HCT116 (cell line): ENCODE data around the gene OR2A25.

Source experiments
- EGR1 ChIP-seq: IDR thresholded peaks from 2 replicates; pipeline ENCODE4 v1.6.1; 2012; ENCODE audit warnings: low read depth
- EZH2 ChIP-seq: fragments of 200-600 bp; sonication (generic); IDR thresholded peaks from 2 replicates; pipeline ENCODE4 v1.6.1; 2017; ENCODE audit warnings: antibody characterized with exemption, mixed run types
- FOSL1 ChIP-seq: IDR thresholded peaks from 2 replicates; pipeline ENCODE4 v1.6.1; 2012; ENCODE audit warnings: low read depth
- POLR2A ChIP-seq: IDR thresholded peaks from 2 replicates; pipeline ENCODE4 v1.7.0; 2011; ENCODE audit warnings: borderline replicate concordance; ENCODE audit not compliant: insufficient read depth, insufficient read length; ENCODE audit errors: extremely low read depth
- POLR2AphosphoS5 ChIP-seq: IDR thresholded peaks from 2 replicates; pipeline ENCODE4 v1.6.1; 2011; ENCODE audit warnings: mild to moderate bottlenecking, low read depth, low read length, moderate library complexity
- TF ChIP-seq, protein P1 (sequence below), 3 experiments: fragments of 200-600 bp in 1 of 3; sonication (generic) in 1 of 3; IDR thresholded peaks in 2 of 3; conservative IDR thresholded peaks in 1 of 3; 2 replicates each; pipeline ENCODE4 v1.5.1; 2012 to 2017; ENCODE audit warnings: low read depth in 2 of 3, low read length in 2 of 3, antibody characterized with exemption in 1 of 3, borderline replicate concordance in 1 of 3, control low read depth in 1 of 3, mild to moderate bottlenecking in 1 of 3, mixed read lengths in 1 of 3, mixed run types in 1 of 3, moderate library complexity in 1 of 3; ENCODE audit not compliant: insufficient read depth in 1 of 3

GRCh38 chr7:144100607-144101006, 31.0 kb downstream of the OR2A25 start:
- no peak for TF ChIP-seq EZH2
- TF ChIP-seq POLR2A = no peak
- TF ChIP-seq FOSL1 = no peak
- TF ChIP-seq POLR2AphosphoS5 = no peak
- TF ChIP-seq, protein P1, sequence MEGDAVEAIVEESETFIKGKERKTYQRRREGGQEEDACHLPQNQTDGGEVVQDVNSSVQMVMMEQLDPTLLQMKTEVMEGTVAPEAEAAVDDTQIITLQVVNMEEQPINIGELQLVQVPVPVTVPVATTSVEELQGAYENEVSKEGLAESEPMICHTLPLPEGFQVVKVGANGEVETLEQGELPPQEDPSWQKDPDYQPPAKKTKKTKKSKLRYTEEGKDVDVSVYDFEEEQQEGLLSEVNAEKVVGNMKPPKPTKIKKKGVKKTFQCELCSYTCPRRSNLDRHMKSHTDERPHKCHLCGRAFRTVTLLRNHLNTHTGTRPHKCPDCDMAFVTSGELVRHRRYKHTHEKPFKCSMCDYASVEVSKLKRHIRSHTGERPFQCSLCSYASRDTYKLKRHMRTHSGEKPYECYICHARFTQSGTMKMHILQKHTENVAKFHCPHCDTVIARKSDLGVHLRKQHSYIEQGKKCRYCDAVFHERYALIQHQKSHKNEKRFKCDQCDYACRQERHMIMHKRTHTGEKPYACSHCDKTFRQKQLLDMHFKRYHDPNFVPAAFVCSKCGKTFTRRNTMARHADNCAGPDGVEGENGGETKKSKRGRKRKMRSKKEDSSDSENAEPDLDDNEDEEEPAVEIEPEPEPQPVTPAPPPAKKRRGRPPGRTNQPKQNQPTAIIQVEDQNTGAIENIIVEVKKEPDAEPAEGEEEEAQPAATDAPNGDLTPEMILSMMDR (IDR thresholded peaks at IDR 0.05 in 2 of 3, conservative IDR thresholded peaks at IDR 0.05 in 1 of 3; ENCODE audit: borderline replicate concordance in 1 of 3, insufficient read depth in 1 of 3, low read depth in 2 of 3, low read length in 2 of 3) = no peak
- TF ChIP-seq EGR1 = no peak
